ENCODE data around the gene APLP2.

GRCh38 chr11:130133716-130134115, 64.0 kb downstream of the APLP2 start:
- TF ChIP-seq ZFP90 (CRISPR knock-in tag; IDR thresholded peaks at IDR 0.05; ENCODE audit: borderline replicate concordance) (no peak), U2AF1 (optimal IDR thresholded peaks at IDR 0.05; ENCODE audit: low read depth, low read length) (no peak), ZNF143 (CRISPR knock-in tag; IDR thresholded peaks at IDR 0.05) (no peak), ZNF646 (CRISPR knock-in tag; IDR thresholded peaks at IDR 0.05) (no peak), POLR2A (IDR thresholded peaks at IDR 0.05; ENCODE audit: insufficient read depth in 1 of 2, low read depth in 2 of 2, low read length in 2 of 2) (no peak), GABPA (IDR thresholded peaks at IDR 0.05; ENCODE audit: low read depth, low read length) (no peak), GABPA (CRISPR knock-in tag; IDR thresholded peaks at IDR 0.05; ENCODE audit: low read depth) (no peak), RFX5 (IDR thresholded peaks at IDR 0.05; ENCODE audit: low read depth, low read length) (no peak), AGO1 (IDR thresholded peaks at IDR 0.05; ENCODE audit: low read depth, low read length, poor library complexity, severe bottlenecking) (no peak), ZNF225 (CRISPR knock-in tag; IDR thresholded peaks at IDR 0.05) (no peak), MYC (CRISPR knock-in tag; IDR thresholded peaks at IDR 0.05; ENCODE audit: borderline replicate concordance) (no peak)

Data from HepG2 (cell line).